Upper lobe of left lung (tissue), 4 donors: ENCODE measurements around the gene C12orf60.

Experiments used
- EP300 ChIP-seq, 4 donors: sonication (generic); formaldehyde crosslinking; IDR thresholded peaks; one replicate each; pipeline ENCODE4 v1.5.1; 2017; ENCODE audit warnings: antibody characterized with exemption in 4 of 4, control low read depth in 2 of 4
- POLR2AphosphoS5 ChIP-seq, 2 donors: sonication (generic); formaldehyde crosslinking; IDR thresholded peaks; one replicate each; pipeline ENCODE4 v1.5.1; 2017; ENCODE audit warnings: antibody characterized with exemption in 2 of 2
- TF ChIP-seq, protein P1 (sequence below), 6 experiments: fragments of 450-650 bp in 4 of 6; fragments of 200-600 bp in 2 of 6; sonication (generic) in 2 of 6; IDR thresholded peaks; one replicate each; pipeline ENCODE4 v1.5.1; 2016 to 2019; ENCODE audit warnings: antibody characterized with exemption in 6 of 6

DNA sequence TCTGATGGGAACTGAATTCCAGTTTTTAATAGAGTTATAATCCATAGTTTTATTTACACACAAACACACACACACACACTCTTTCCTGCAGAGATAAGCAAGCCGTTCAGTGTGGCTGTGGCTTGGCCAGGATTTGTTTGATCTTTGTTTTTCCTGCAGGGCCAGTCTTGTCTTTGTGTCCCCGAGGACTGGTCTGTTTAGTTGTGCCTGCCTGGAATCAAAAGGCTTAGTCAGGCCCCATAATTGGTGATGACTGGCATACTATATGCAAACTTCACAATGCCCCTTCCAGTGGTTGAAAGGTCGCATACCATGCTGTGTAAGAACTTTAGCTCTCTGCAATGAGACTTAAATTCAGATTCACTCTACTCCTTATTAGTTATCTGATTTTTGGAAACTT is 26.2 kb upstream of the C12orf60 start:
- TF ChIP-seq, protein P1, sequence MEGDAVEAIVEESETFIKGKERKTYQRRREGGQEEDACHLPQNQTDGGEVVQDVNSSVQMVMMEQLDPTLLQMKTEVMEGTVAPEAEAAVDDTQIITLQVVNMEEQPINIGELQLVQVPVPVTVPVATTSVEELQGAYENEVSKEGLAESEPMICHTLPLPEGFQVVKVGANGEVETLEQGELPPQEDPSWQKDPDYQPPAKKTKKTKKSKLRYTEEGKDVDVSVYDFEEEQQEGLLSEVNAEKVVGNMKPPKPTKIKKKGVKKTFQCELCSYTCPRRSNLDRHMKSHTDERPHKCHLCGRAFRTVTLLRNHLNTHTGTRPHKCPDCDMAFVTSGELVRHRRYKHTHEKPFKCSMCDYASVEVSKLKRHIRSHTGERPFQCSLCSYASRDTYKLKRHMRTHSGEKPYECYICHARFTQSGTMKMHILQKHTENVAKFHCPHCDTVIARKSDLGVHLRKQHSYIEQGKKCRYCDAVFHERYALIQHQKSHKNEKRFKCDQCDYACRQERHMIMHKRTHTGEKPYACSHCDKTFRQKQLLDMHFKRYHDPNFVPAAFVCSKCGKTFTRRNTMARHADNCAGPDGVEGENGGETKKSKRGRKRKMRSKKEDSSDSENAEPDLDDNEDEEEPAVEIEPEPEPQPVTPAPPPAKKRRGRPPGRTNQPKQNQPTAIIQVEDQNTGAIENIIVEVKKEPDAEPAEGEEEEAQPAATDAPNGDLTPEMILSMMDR (IDR thresholded peaks at IDR 0.05): no peak
- no peak for TF ChIP-seq EP300 (IDR thresholded peaks at IDR 0.05)
- no peak for TF ChIP-seq POLR2AphosphoS5 (IDR thresholded peaks at IDR 0.05)
